H1 (cell line): Measurements from ENCODE around the gene CFB. TPM values are rescaled to one million over a fixed set of nuclear protein-coding genes. Genes with fewer than 3 reads are reported as not detected.

Experiments used
- BCL11A ChIP-seq, 2 experiments: IDR thresholded peaks; one replicate each; pipeline ENCODE4 v1.6.1; 2011; ENCODE audit warnings: low read depth in 2 of 2, low read length in 2 of 2, mild to moderate bottlenecking in 2 of 2
- BRCA1 ChIP-seq: IDR thresholded peaks from 2 replicates; pipeline ENCODE4 v1.6.1; 2012; ENCODE audit warnings: low read depth, low read length, improper control_type of control experiment
- CEBPB ChIP-seq: IDR thresholded peaks from 2 replicates; pipeline ENCODE4 v1.6.1; 2012; ENCODE audit warnings: low read depth, low read length
- CHD2 ChIP-seq: IDR thresholded peaks from 2 replicates; pipeline ENCODE4 v1.6.1; 2012; ENCODE audit warnings: low read length, improper control_type of control experiment
- CREB1 ChIP-seq: IDR thresholded peaks from 2 replicates; pipeline ENCODE4 v1.6.1; 2012; ENCODE audit warnings: inconsistent platforms
- CTBP2 ChIP-seq: IDR thresholded peaks from 2 replicates; pipeline ENCODE4 v1.7.0; 2011; ENCODE audit warnings: borderline replicate concordance, mild to moderate bottlenecking, moderate library complexity, mixed read lengths, low read length; ENCODE audit not compliant: insufficient read depth, insufficient read length
- EZH2 ChIP-seq: fragments of 200-600 bp; sonication (generic); IDR thresholded peaks from 2 replicates; pipeline ENCODE4 v1.7.1; 2012; ENCODE audit warnings: low read depth, mild to moderate bottlenecking, moderate library complexity, low read length, inconsistent platforms; ENCODE audit not compliant: severe bottlenecking
- FOSL1 ChIP-seq: IDR thresholded peaks from 2 replicates; pipeline ENCODE4 v1.6.1; 2011; ENCODE audit warnings: mild to moderate bottlenecking, low read depth, low read length, moderate library complexity; ENCODE audit not compliant: insufficient read depth
- GABPA ChIP-seq: IDR thresholded peaks from 2 replicates; pipeline ENCODE4 v1.6.1; 2011; ENCODE audit warnings: mild to moderate bottlenecking, low read length, moderate library complexity, borderline replicate concordance; ENCODE audit not compliant: insufficient read depth
- GTF2F1 ChIP-seq: IDR thresholded peaks from 2 replicates; pipeline ENCODE4 v1.6.1; 2012; ENCODE audit warnings: low read depth, low read length, improper control_type of control experiment, borderline replicate concordance
- JUN ChIP-seq: IDR thresholded peaks from 2 replicates; pipeline ENCODE4 v1.6.1; 2011; ENCODE audit warnings: low read depth, mild to moderate bottlenecking, improper control_type of control experiment, low read length
- KDM4A ChIP-seq: IDR thresholded peaks from one replicate; pipeline ENCODE4 v1.7.1; 2012; ENCODE audit warnings: low read depth, mild to moderate bottlenecking, moderate library complexity, low read length, inconsistent platforms; ENCODE audit not compliant: severe bottlenecking
- PHF8 ChIP-seq: fragments of 200-600 bp; sonication (generic); conservative IDR thresholded peaks from 2 replicates; pipeline ENCODE4 v1.7.1; 2012; ENCODE audit warnings: low read depth, mild to moderate bottlenecking, inconsistent platforms, low read length, moderate library complexity
- POLR2A ChIP-seq, 2 experiments: IDR thresholded peaks; 1 replicate in 1 of 2; 2 replicates in 1 of 2; pipeline ENCODE4 v1.6.1; 2011; ENCODE audit warnings: low read depth in 2 of 2, low read length in 2 of 2, mild to moderate bottlenecking in 2 of 2; ENCODE audit errors: control extremely low read depth in 1 of 2
- RAD21 ChIP-seq, 2 experiments: IDR thresholded peaks in 1 of 2; conservative IDR thresholded peaks in 1 of 2; 2 replicates each; pipeline ENCODE4 v1.6.1; 2011; ENCODE audit warnings: low read depth in 2 of 2, low read length in 2 of 2, improper control_type of control experiment in 1 of 2, inconsistent platforms in 1 of 2, mild to moderate bottlenecking in 1 of 2, moderate library complexity in 1 of 2
- RXRA ChIP-seq: IDR thresholded peaks from 2 replicates; pipeline ENCODE4 v1.6.1; 2011; ENCODE audit warnings: low read depth, mild to moderate bottlenecking, low read length, moderate library complexity; ENCODE audit not compliant: insufficient read depth
- SIX5 ChIP-seq: IDR thresholded peaks from 2 replicates; pipeline ENCODE4 v1.6.1; 2011; ENCODE audit warnings: mild to moderate bottlenecking, low read depth, low read length
- SP4 ChIP-seq: IDR thresholded peaks from 2 replicates; pipeline ENCODE4 v1.6.1; 2012; ENCODE audit warnings: low read length, inconsistent platforms
- SUZ12 ChIP-seq: fragments of 200-600 bp; sonication (generic); IDR thresholded peaks from 2 replicates; pipeline ENCODE4 v1.6.1; 2012; ENCODE audit warnings: mild to moderate bottlenecking, inconsistent platforms, low read length, moderate library complexity, mixed read lengths
- TAF1 ChIP-seq: IDR thresholded peaks from 2 replicates; pipeline ENCODE4 v1.6.1; 2011; ENCODE audit warnings: mild to moderate bottlenecking, low read depth, low read length
- polyA plus RNA-seq, 7 experiments: library from polyadenylated mRNA; depleted of rRNA in 3 of 7; stranded (reverse) in 5 of 7; unstranded in 2 of 7; fragments of >200 nt in 5 of 7; fragments of 200-250 nt in 2 of 7; gene quantifications; 1 replicate in 5 of 7; 2 replicates in 1 of 7; 4 replicates in 1 of 7; pipeline versions ENCODE4 v1.2.1 to v1.2.3, GENCODE V29; 2011 to 2013; ENCODE audit warnings: missing spikeins in 2 of 7, mixed read lengths in 2 of 7
- total RNA-seq: library from RNA; stranded (reverse); fragmentation: NEBNext Ultra II Directional; extraction: Animal tissue kit (Norgen Biotek cat#: 25700); gene quantifications from 2 replicates; pipeline ENCODE4 v1.2.1, GENCODE V29; 2021
- TF ChIP-seq, protein P1 (sequence below): IDR thresholded peaks from 2 replicates; pipeline ENCODE4 v1.6.1; 2011; ENCODE audit warnings: low read length, improper control_type of control experiment
- TF ChIP-seq, protein P2 (sequence below): IDR thresholded peaks from 2 replicates; pipeline ENCODE4 v1.6.1; 2011; ENCODE audit warnings: low read depth, mild to moderate bottlenecking, low read length; ENCODE audit not compliant: insufficient read depth

Gene CFB
- total and polyA plus RNA-seq, 2 of the 8 experiments (the other 6 are each of a cell fraction or from before 2014, with no cell fraction given): 0.09 TPM; not detected in 1

DNA sequence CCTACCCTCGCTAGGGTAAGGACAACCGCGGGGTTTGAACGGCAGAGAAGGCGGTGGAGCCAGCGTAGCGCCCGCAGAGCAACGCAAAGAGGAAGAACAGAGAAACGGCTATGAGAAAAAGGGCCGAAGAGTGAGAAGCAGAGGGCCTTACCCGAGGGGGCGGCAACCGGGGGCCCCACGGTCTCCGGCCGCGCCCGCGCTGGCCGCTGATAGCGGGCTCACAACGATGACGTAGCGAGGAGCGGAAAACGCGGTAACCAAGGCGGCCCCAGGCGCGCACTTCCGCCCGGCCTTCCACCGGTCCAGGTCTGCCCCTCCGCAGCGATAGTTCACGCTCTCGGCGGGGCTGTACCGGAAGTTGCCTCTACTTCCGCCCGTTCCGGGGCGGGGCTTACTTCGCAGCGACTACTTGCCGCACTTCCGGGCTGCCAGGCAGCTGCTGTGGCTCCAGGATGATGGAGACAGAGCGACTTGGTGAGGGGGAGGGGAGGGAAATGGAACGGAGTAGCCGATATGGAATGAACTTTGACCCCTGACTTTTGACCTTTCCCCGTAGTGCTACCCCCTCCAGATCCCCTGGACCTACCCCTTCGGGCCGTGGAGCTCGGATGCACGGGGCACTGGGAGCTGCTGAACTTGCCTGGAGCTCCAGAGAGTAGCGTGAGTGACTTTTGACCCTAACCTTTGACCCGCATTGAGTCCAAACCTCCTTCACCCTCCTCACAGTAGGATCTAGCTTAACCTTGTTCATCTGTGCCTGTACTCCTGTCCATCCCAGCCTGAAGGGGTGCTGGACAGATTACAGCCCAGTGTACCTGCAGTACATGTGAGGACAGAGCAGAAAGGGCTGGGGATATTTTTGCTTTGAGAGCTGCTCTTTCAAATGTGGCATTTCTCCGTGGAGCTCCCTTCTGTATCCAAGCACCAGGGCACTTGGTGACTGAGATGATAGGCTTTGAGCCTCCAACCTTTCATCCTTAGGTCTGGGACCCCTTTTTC lies 13.1 kb downstream of the CFB start, which contains the start of the genes NELFE and SKIC2 (continued):
- TF ChIP-seq GTF2F1 (no peak), CEBPB (no peak), PHF8 (peak; percentile 87), GABPA (peak; percentile 98), BRCA1 (no peak), EZH2 (no peak), JUN (no peak), SP4 (no peak), FOSL1 (no peak), CTBP2 (no peak), BCL11A (IDR thresholded peaks at IDR 0.05; ENCODE audit: low read depth in 2 of 2, low read length in 2 of 2) (no peak), SIX5 (peak; percentile 37; the same call in 1 of the 2 replicates), RXRA (0 out of 2 replicates have a peak, but pooled peaks have one; percentile 50), KDM4A (peak; percentile 96), RAD21 (IDR thresholded peaks at IDR 0.05 in 1 of 2, conservative IDR thresholded peaks at IDR 0.05 in 1 of 2; ENCODE audit: low read depth in 2 of 2, low read length in 2 of 2) (0 out of 4 replicates have a peak, but pooled peaks of 1 of the 2 experiments have one; percentile 1), CHD2 (peak; percentile 80), CREB1 (peak; percentile 99), POLR2A (IDR thresholded peaks at IDR 0.05; ENCODE audit: control extremely low read depth in 1 of 2, low read depth in 2 of 2, low read length in 2 of 2) (peak in 1 of 2 experiments; percentile 75; a peak in 2 of 3 replicates), SUZ12 (no peak), TAF1 (peak; percentile 76)
- TF ChIP-seq, protein P1, sequence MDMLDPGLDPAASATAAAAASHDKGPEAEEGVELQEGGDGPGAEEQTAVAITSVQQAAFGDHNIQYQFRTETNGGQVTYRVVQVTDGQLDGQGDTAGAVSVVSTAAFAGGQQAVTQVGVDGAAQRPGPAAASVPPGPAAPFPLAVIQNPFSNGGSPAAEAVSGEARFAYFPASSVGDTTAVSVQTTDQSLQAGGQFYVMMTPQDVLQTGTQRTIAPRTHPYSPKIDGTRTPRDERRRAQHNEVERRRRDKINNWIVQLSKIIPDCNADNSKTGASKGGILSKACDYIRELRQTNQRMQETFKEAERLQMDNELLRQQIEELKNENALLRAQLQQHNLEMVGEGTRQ: no peak
- TF ChIP-seq, protein P2, sequence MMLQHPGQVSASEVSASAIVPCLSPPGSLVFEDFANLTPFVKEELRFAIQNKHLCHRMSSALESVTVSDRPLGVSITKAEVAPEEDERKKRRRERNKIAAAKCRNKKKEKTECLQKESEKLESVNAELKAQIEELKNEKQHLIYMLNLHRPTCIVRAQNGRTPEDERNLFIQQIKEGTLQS: peak; percentile 78
